Neutrophil (primary cell): Measurements from ENCODE around the gene CACNA1C.

Source experiments
- H3K27ac ChIP-seq: fragments of 200-600 bp; sonication (generic); 2 replicates; pipeline ENCODE4 v1.5.1; 2016; ENCODE audit warnings: mild to moderate bottlenecking, moderate library complexity
- H3K27me3 ChIP-seq: fragments of 200-600 bp; sonication (generic); 2 replicates; pipeline ENCODE4 v1.6.0; 2016; ENCODE audit warnings: mild to moderate bottlenecking
- H3K36me3 ChIP-seq: fragments of 200-600 bp; sonication (generic); 2 replicates; pipeline ENCODE4 v1.5.1; 2017
- H3K4me1 ChIP-seq, 2 experiments: fragments of 200-600 bp in 1 of 2; sonication (generic) in 1 of 2; 1 replicate in 1 of 2; 2 replicates in 1 of 2; pipeline versions ENCODE4 v1.5.1 to v1.6.1; 2013 to 2016; ENCODE audit warnings: low read depth in 1 of 2, low read length in 1 of 2, mild to moderate bottlenecking in 1 of 2, moderate library complexity in 1 of 2; ENCODE audit not compliant: control insufficient read depth in 1 of 2, insufficient read depth in 1 of 2
- H3K4me3 ChIP-seq, 2 experiments: fragments of 200-600 bp in 1 of 2; sonication (generic) in 1 of 2; 1 replicate in 1 of 2; 2 replicates in 1 of 2; pipeline ENCODE4 v1.5.1; 2013 to 2016; ENCODE audit warnings: low read depth in 1 of 2, low read length in 1 of 2, mild to moderate bottlenecking in 1 of 2, moderate library complexity in 1 of 2
- H3K9me3 ChIP-seq: fragments of 200-600 bp; sonication (generic); 2 replicates; pipeline ENCODE4 v1.5.1; 2016
- CTCF ChIP-seq: fragments of 200-600 bp; sonication (generic); IDR thresholded peaks from 2 replicates; pipeline ENCODE4 v1.5.1; 2016; ENCODE audit warnings: antibody characterized with exemption

Gene CACNA1C

GRCh38 chr12:2690348-2691005, 637.7 kb downstream of the CACNA1C start:
- Histone ChIP-seq H3K27me3 (peaks cover 41% of the 10 kb centered on the region), H3K36me3 (no peaks in the 10 kb centered on the region), H3K9me3 (no peaks in the 10 kb centered on the region), H3K4me3 (peak overlapping the region; percentile 49 to 55), H3K4me1 (peaks cover 20% of the 10 kb centered on the region in 2 experiments), H3K27ac (no peak overlapping the region)
- TF ChIP-seq CTCF = no peak

- no peaks in the 10 kb centered on the region for H3K9me3 ChIP-seq
- no peak overlapping the region for H3K27ac ChIP-seq
- H3K36me3 ChIP-seq = no peaks in the 10 kb centered on the region
- H3K4me1 ChIP-seq = peaks cover 20% of the 10 kb centered on the region in 2 experiments
- no peak for TF ChIP-seq CTCF
- peaks cover 41% of the 10 kb centered on the region for H3K27me3 ChIP-seq
- peak overlapping the region; percentile 49 to 55 for H3K4me3 ChIP-seq
Observed at GRCh38 chr12:2691006-2691344, 638.2 kb downstream of the CACNA1C start.

GRCh38 chr12:2691345-2692071, 638.7 kb downstream of the CACNA1C start:
- peaks cover 20% of the 10 kb centered on the region in 2 experiments for H3K4me1 ChIP-seq
- peaks cover 41% of the 10 kb centered on the region for H3K27me3 ChIP-seq
- no peak overlapping the region for H3K27ac ChIP-seq
- no peaks in the 10 kb centered on the region for H3K9me3 ChIP-seq
- no peak for TF ChIP-seq CTCF
- H3K36me3 ChIP-seq = no peaks in the 10 kb centered on the region
- peak overlapping the region; percentile 49 to 55 for H3K4me3 ChIP-seq

GRCh38 chr12:2692080-2692479, 639.3 kb downstream of the CACNA1C start:
- Histone ChIP-seq H3K9me3 (no peaks in the 10 kb centered on the region), H3K27me3 (peaks cover 41% of the 10 kb centered on the region), H3K4me3 (peak overlapping the region; percentile 49 to 55), H3K36me3 (no peaks in the 10 kb centered on the region), H3K4me1 (peaks cover 20% of the 10 kb centered on the region in 2 experiments), H3K27ac (no peak overlapping the region)
- no peak for TF ChIP-seq CTCF

- peaks cover 20% of the 10 kb centered on the region in 2 experiments for H3K4me1 ChIP-seq
- H3K9me3 ChIP-seq = no peaks in the 10 kb centered on the region
- H3K27me3 ChIP-seq = peaks cover 41% of the 10 kb centered on the region
- no peak for TF ChIP-seq CTCF
- no peak overlapping the region for H3K4me3 ChIP-seq
- no peak overlapping the region for H3K27ac ChIP-seq
- no peaks in the 10 kb centered on the region for H3K36me3 ChIP-seq
Observed at GRCh38 chr12:2693244-2693860, 640.6 kb downstream of the CACNA1C start.
